Cardiac muscle cell (in vitro differentiated cells and primary cell): ENCODE results near the gene TBC1D5. TPM values are rescaled to one million over a fixed set of nuclear protein-coding genes. Genes with fewer than 3 reads are reported as not detected.
A peak's percentile ranks its signal among the peaks of the same experiment; 100 is the strongest.

Experiments
- DNase-seq, 2 donors: peaks; one replicate each; pipeline versions ENCODE4 v3.0.0 to v3.0.0-alpha.2; 2010 to 2017; ENCODE audit warnings: low read depth in 1 of 2, low spot score in 1 of 2
- H3K27ac ChIP-seq: fragments of 200-600 bp; sonication (generic); 2 replicates; pipeline ENCODE4 v1.5.1; 2016
- H3K27me3 ChIP-seq: fragments of 200-600 bp; sonication (generic); 2 replicates; pipeline ENCODE4 v1.6.0; 2016; ENCODE audit warnings: control low read depth
- H3K36me3 ChIP-seq: fragments of 200-600 bp; sonication (generic); 2 replicates; pipeline ENCODE4 v1.5.1; 2016; ENCODE audit warnings: control low read depth
- H3K4me1 ChIP-seq: fragments of 200-600 bp; sonication (generic); 2 replicates; pipeline ENCODE4 v1.8.1; 2017; ENCODE audit warnings: low read depth, mild to moderate bottlenecking, mixed run types
- H3K4me3 ChIP-seq: fragments of 200-600 bp; sonication (generic); 2 replicates; pipeline ENCODE4 v1.5.1; 2016; ENCODE audit warnings: mild to moderate bottlenecking
- H3K9me3 ChIP-seq: fragments of 200-600 bp; sonication (generic); 2 replicates; pipeline ENCODE4 v1.5.1; 2017; ENCODE audit warnings: low read depth, mild to moderate bottlenecking, control low read depth
- CTCF ChIP-seq: IDR thresholded peaks from 2 replicates; pipeline ENCODE4 v1.5.1; 2012; ENCODE audit warnings: low read depth, mild to moderate bottlenecking, low read length
- polyA plus RNA-seq: library from polyadenylated mRNA; unstranded; fragments of >200 nt; fragmentation: Nextera tagmentation; extraction: Ambion mirVana; gene quantifications from 2 replicates; pipeline ENCODE4 v1.2.1, GENCODE V29; 2016
- total RNA-seq: library from RNA; depleted of rRNA; stranded (reverse); fragments of >200 nt; gene quantifications from 2 replicates; pipeline ENCODE4 v1.2.3, GENCODE V29; 2016

The TBC1D5 gene
- total and polyA plus RNA-seq, 2 experiments from 2014 or later: 34.5 to 66.6 TPM

- H3K36me3 ChIP-seq: no peaks in the 10 kb centered on the region
- H3K4me3 ChIP-seq: no peak overlapping the region
- H3K4me1 ChIP-seq: peaks cover under 1% of the 10 kb centered on the region
- no peak overlapping the region for H3K27ac ChIP-seq
- DNase-seq: no peak
- no peaks in the 10 kb centered on the region for H3K9me3 ChIP-seq
- H3K27me3 ChIP-seq: no peaks in the 10 kb centered on the region
- TF ChIP-seq CTCF: no peak
Observed at GRCh38 chr3:17219593-17219992, 522.8 kb downstream of the TBC1D5 start.

- Histone ChIP-seq H3K27me3 (no peaks in the 10 kb centered on the region), H3K4me1 (peaks cover 9% of the 10 kb centered on the region), H3K27ac (no peak overlapping the region), H3K4me3 (no peak overlapping the region), H3K36me3 (no peaks in the 10 kb centered on the region), H3K9me3 (no peaks in the 10 kb centered on the region)
- TF ChIP-seq CTCF: no peak
- no peak for DNase-seq
Observed at GRCh38 chr3:17218587-17218986, 523.8 kb downstream of the TBC1D5 start.

GRCh38 chr3:17217588-17217987, 524.8 kb downstream of the TBC1D5 start:
- Histone ChIP-seq H3K4me3 (no peak overlapping the region), H3K9me3 (no peaks in the 10 kb centered on the region), H3K36me3 (peaks cover 5% of the 10 kb centered on the region), H3K27ac (no peak overlapping the region), H3K4me1 (peaks cover 9% of the 10 kb centered on the region), H3K27me3 (no peaks in the 10 kb centered on the region)
- DNase-seq: no peak
- no peak for TF ChIP-seq CTCF

- H3K4me3 ChIP-seq: no peak overlapping the region
- H3K27ac ChIP-seq: no peak overlapping the region
- TF ChIP-seq CTCF: no peak
- no peaks in the 10 kb centered on the region for H3K9me3 ChIP-seq
- DNase-seq: peak in 1 of 2 donors; percentile 46
- H3K4me1 ChIP-seq: peaks cover 9% of the 10 kb centered on the region
- H3K27me3 ChIP-seq: no peaks in the 10 kb centered on the region
- peaks cover 5% of the 10 kb centered on the region for H3K36me3 ChIP-seq
Observed at GRCh38 chr3:17213102-17213501, 529.3 kb downstream of the TBC1D5 start.

- no peak for DNase-seq
- Histone ChIP-seq H3K4me1 (no peaks in the 10 kb centered on the region), H3K4me3 (no peak overlapping the region), H3K36me3 (peaks cover 3% of the 10 kb centered on the region), H3K27me3 (no peaks in the 10 kb centered on the region), H3K9me3 (no peaks in the 10 kb centered on the region), H3K27ac (no peak overlapping the region)
- TF ChIP-seq CTCF: no peak
Observed at GRCh38 chr3:17207979-17208378, 534.5 kb downstream of the TBC1D5 start.

- H3K4me3 ChIP-seq: no peak overlapping the region
- H3K9me3 ChIP-seq: no peaks in the 10 kb centered on the region
- no peaks in the 10 kb centered on the region for H3K27me3 ChIP-seq
- no peaks in the 10 kb centered on the region for H3K36me3 ChIP-seq
- DNase-seq: no peak
- no peaks in the 10 kb centered on the region for H3K4me1 ChIP-seq
- no peak overlapping the region for H3K27ac ChIP-seq
- TF ChIP-seq CTCF: no peak
Observed at GRCh38 chr3:17207019-17207418, 535.4 kb downstream of the TBC1D5 start.
